GM11168 (cell line): ENCODE data around the gene ADGRA1.

Experiments
- in situ Hi-C: fragments of 300-500 bp; cut with MboI; formaldehyde crosslinking; loops from one replicate; pipeline ENCODE4 v1.12.0; 2022; ENCODE audit warnings: low sequenced_read_pairs; ENCODE audit not compliant: unreplicated experiment

The ADGRA1 gene, protein sequence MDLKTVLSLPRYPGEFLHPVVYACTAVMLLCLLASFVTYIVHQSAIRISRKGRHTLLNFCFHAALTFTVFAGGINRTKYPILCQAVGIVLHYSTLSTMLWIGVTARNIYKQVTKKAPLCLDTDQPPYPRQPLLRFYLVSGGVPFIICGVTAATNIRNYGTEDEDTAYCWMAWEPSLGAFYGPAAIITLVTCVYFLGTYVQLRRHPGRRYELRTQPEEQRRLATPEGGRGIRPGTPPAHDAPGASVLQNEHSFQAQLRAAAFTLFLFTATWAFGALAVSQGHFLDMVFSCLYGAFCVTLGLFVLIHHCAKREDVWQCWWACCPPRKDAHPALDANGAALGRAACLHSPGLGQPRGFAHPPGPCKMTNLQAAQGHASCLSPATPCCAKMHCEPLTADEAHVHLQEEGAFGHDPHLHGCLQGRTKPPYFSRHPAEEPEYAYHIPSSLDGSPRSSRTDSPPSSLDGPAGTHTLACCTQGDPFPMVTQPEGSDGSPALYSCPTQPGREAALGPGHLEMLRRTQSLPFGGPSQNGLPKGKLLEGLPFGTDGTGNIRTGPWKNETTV

DNA sequence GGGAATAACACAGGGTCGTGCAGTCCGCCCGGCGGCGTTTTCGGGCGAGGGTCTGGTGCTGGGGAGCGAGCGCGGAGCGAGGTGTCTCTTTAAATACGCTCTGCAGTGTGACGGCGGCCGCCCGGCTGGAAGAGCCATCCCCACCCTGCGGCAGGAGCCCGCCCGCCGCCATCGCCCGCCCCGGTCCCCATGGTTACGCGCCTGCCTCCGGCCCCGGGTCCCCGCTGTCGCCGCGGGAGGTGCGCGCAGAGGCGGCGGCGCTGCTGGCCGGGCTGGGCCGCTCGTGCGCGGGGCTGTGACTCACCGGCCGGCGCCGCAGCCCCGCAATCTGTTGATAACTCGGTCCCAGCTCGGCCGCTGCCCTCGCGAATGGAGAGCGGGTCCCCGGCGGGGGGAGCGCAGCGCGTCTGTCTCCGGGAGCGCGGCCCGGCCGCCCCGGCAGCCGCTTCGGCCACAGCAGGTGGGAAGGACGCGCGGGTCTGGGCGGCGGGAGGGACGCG is at the start of gene ADGRA1:
TSS of gene ADGRA1 (plus strand) at position 246 of the 500 bp plus-strand sequence. CDS start 986 bp downstream, outside the sequence.
- in situ Hi-C loops: no loop called here

DNA sequence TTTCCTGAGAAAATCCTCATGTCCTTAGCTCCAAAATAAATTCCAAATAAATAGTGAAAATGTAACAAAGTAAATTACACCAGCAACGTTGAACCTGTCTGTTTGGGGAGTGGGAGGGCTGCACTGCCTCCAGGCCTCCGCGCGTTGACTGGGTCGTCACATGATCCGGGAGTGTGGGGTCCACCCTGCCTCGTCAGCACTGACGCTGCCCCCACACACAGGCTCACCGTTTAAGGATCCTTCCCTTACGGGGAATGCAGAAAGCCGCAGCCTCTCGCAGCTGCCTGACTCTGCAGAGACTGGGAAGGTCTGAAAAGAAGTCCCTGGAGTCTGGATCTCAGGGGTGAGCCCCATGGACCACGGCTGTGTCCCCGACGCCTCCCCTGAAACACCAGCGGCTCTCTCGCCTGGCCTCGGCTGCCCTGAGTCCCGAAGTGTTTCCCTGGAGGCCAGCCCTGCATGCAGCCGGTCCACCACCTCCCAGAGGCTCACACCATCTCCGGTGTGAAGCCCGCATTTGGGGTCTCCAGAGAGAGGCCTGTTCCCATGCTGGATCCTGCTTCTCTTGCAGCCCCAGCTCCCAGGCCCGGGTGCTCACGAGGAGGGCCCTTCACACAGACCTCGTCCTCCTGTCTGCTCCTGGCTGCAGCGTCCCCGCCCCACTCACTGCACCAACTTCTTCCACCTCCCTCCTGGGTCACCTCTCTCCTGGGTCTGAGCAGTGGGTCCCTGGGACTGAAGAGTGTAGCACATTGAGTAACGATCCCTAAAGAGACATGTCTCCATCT is 49.5 kb upstream of the ADGRA1 start:
- in situ Hi-C loops: no loop called here

DNA sequence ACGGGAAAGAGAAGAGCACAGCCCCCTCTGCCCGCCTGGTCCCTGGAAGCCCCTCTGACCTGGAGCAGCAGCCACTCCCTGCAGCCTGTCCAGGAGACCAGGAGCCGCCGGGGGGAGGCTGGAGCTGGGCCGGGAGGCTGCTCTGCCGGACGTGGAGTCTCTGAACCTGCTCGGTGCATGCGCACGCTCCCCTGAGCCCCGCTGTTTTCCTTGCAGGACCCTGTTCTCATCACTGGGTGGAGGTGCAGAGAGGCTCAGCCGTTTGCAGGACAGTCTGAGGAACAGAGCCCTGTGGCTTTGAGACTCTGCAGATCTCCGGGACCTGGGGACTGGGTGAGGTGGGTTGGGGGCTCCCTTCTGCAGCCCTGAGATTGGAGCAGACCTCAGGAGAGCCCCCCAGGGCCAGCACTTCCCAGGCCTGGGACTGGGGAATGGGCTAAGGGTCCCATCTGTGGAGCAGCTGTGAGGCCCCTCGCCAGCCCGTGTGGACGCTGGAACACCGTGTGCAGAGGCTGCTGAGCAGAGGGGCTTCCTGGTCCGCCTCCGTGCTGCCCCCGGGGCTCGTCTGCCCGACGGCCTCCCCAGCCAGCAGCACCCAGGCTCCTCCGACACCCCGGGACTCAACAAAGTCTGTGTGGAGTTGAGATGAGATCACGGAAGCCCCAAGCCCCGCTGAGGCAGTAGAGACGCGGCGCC is 48.5 kb upstream of the ADGRA1 start:
- in situ Hi-C loops: no loop called here

DNA sequence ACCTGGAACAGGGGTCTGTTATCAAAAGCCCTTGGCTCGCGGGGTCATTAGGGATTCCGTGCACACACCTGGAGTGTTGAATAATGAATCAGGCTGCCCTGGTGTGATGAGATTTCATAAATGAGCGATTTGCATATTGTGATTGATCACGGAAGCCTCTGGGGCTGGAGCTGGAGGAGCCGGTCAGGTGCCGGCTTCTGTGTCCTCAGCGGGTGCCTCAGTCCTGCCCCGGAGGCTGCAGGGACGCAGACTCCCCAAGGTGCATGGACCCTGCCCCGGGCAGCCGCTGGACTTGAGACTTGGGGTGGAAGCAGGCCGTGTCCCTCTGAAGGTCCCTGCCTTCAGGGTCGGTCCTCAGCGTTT is 47.9 kb upstream of the ADGRA1 start:
- in situ Hi-C loops: no loop called here

DNA sequence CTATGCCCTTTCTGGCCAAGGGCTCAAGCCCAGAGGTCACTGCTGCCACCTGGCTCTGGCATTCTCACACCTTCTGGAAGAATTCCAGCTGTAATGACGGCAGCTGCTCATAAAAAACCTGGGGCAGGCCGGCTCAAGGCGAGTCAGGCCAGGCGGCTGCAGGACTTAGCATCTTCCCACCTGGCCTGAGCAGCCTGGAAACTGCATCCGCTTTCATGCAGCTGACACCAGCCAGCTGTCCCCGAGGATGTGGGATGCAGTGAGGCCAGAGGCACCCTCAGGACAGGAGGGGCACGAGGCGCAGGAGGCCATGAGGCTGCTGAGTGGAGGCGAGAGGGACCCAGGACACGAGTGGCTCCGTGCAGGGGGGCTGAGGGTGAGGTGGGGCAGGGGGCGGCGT is 47.5 kb upstream of the ADGRA1 start:
- in situ Hi-C loops: no loop called here

DNA sequence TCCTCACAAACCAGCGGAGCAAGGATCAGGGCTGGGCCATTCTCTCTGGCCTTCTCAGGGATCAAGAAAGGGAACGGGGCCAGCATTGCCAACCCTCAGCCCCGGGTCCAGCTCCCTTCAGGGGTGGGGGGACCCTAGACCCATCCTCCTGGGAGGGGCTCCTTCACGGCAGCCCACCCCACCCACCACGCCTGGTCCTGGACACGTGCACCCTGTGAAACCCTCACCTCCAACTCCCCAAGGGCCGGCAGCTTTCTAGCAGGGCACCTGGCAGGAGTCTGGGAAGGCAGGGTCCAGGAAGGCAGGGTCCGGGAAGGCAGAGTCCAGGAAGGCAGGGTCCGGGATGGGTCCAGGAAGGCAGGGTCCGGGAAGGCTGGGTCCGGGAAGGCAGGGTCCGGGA is 46.6 kb upstream of the ADGRA1 start:
- in situ Hi-C loops: no loop called here

DNA sequence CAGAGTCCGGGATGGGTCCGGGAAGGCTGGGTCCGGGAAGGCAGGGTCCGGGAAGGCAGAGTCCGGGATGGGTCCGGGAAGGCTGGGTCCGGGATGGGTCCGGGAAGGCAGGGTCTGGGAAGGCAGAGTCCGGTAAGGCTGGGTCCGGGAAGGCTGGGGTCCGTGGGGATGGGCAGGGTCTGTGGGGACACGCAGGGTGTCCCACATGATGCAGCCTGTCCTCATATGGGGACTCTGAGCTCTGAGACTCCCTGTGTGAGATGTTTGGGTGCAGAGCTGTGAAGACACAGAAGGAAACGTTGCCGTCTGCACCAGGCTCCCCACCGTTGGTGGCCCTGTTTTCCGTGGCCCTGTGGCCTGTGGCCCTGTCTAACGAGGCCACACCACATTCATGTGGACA is 45.7 kb upstream of the ADGRA1 start:
- in situ Hi-C loops: no loop called here

DNA sequence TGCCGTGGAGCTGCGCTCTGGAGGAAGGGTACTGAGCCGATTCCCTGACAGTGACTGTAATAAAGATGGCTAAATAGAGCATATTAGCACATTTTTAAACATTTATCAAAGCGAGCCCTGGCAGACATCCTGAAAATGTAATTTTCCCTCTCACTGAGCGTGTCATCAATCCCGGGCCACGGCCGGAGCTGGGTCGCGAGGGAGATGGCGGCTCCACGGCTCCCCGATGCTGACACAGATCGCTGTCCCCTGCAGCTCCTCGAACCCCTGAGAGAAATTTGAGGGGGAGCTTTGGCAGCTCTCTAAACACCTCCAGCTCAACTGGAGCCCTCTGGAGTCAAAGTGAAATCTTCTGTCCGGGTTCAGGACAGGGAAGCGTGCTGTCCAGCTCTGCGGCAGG is 44.9 kb upstream of the ADGRA1 start:
- in situ Hi-C loops: no loop called here

DNA sequence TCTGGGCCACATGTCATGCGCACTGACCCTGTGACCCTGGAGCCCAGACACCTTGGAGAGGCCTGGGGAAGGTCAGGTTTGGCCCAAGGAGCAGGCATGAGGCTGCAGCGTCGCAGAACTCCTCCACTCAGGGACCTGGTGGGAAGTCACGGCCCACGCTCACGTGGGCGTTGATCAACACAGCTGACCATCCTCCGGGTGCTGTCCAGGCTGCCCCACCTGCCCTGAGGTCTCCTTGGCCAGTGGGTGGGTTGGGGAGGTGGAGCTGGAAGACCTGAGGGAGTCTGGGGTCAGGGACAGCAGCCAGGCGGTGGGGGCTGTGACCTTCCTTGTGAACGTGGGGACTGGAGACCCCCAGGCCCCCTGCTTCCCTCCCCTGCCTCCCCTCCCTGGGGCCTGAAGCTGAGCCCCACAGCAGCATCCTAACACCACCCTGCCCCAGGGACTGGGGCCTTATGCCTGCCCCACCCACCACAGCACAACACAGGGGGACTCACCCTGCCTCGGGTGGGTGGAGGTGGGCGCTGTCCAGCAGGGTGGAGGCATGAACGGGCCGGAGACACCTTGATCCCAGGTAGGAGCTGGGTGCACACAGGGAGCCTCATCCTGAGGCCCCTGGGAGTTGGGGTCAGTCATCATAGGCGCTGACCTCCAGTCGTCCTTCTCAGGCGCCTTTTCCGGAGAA is 44.0 kb upstream of the ADGRA1 start:
- in situ Hi-C loops: no loop called here

DNA sequence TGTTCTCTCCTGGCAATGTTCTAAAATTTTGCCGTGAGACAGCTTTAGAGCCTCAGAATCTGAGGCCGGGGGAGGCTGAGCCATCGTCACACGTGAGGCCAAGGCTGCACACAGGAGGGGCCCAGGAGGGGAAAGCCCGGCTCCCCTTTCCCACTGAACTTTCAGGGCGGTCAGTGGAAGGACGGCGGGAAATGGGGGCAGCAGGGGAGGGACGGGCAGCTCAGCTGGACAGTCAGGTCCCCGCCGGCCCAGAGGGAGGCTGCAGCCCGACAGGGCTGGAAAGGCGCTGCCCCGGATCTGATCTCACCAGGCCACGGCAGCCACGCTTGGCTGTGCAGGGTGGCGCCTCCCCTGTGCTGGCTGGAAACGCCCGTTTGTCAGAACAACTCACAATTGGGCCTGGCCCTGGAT is 43.3 kb upstream of the ADGRA1 start:
- in situ Hi-C loops: no loop called here

DNA sequence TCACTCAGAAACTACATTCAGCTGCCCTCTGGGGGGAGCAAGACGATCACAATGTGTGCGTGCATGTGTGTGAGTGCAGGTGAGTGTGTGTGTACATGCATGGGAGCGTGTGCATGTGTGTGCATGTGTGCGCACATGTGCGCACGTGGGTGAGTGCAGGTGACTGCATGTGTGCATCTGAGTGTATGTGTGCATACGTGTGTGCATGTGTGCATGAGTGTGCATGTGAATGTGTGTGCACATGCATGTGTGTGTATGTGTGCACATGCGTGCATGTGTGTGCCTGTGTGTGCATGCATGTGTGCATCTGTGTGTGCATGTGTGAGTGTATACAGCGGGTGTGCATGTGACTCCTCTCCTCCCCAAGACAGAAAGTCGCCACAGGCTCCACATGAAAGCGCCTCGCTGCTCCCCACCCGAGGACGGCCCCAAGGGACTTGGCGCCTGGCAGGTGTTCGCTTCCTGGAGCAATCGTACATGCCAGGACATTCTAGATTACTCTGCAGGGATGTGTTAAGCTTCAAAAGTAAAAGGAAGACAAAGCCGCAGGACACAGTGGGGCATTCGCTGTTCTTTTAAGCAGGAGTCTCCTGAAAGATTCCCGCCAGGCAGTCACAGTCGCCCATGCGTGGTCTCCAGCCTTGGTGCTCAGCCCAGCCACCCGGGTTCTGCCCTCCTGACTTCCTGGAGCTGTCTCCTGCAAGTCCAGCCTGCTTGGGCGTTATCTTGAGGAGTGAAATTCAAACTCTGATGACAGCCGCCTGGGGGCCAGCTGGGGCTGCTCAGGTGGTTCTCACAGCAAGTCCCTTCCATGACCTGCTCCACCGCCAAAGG is 42.0 kb upstream of the ADGRA1 start:
- in situ Hi-C loops: no loop called here

DNA sequence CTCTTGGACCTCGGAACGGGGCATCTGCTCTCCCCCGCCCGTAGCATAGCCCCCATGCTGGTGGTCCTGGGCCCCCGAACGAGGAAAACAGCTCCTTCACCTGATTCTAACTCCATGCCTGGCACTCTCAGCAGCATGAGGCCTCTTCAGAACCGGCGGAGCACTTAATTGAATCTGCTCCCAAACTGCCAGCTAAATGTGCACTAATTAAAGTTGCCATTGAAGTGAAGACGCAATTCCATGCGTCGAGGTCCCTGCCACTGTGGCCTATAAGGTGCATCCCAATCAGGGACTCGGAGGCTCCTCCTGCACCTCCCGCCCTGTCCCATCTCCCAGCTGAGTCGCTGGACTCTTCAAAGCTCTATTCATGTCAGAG is 41.3 kb upstream of the ADGRA1 start:
- in situ Hi-C loops: no loop called here

DNA sequence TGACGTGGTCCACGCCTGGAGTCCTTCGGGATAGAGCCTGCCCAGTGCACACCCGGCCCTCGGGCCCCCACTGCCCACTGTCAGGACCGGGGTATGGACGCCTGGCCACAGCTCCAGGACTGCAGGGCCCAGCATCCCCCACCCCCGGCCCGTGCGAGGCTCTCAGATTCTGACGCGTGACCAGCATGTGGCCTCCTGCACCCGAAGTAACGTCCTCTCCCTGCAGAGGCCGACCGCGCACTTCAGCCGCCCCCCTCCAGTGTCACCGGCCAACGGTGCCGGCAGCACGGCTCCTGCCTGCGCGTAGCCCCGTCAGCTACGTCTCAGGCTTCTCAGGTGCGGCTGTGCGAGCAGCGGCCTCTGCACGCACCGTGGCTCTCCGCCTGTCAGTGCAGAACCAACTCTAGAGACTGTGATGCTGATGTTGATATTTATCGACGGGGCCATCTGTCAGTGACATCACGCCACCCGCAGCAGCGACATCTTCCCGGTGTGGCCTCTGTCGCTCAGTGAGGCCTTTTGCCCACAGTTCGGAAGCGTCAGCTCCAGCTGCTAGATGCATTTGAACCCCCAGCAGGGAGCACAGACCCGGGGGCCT is 40.1 kb upstream of the ADGRA1 start:
- in situ Hi-C loops: no loop called here

DNA sequence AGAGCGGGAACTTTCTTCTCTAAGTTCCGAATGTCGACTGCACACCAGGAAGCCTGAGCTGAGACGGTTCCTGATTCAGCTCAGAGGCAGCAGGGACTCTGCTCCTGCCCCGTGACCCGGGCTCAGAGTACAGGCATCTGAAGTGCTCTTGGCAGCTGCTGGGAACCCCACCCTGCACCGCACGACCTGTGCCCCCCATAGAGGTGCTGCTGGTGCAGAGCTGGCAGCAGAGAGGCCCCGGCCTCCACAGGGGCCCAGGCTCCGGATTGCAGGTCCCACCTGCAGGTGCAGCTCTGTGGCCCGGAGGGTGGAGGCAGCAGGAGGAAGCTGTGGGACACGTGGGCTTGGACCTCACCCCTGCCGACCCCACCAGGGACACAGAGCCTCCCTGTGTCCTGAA is 39.5 kb upstream of the ADGRA1 start:
- in situ Hi-C loops: no loop called here

DNA sequence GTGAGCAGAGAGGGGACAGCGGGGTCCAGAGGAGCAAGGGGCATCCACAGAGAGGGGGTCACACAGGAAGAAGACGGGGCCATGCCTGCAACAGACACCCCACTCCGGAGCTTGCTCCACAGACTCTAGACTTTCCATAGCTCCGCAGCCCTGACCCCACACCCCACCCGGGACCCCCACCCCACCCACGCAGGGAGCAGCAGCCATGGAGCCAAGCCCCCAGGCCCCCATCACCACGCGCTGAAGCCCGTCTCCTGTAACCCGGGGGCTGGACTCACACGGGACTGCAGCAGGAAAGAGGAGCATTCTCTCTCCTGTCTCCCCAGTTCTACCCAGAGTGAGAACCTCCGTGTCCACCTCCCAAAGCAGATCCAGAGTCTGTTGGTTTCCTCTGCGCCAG is 38.8 kb upstream of the ADGRA1 start:
- in situ Hi-C loops: no loop called here

DNA sequence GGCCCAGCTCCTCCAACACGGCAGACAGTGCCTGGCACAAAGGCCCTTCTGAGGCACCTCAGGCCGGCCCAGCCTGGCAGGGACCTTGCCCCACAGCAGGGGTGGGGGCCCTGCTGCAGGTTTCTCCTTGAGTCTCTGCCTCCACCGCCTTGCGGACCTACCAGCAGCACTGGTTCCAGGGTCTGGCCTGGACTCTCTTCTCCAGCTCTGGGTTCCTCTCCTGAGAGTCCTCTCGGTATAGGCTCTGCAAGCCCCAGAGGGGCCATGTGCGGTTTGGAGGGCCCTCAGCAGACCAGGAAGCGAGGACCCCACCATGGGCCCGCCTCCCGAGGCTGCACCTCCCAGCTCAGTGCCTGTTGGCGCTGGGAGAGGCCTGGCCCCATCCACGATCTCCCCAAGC is 38.1 kb upstream of the ADGRA1 start:
- in situ Hi-C loops: no loop called here

DNA sequence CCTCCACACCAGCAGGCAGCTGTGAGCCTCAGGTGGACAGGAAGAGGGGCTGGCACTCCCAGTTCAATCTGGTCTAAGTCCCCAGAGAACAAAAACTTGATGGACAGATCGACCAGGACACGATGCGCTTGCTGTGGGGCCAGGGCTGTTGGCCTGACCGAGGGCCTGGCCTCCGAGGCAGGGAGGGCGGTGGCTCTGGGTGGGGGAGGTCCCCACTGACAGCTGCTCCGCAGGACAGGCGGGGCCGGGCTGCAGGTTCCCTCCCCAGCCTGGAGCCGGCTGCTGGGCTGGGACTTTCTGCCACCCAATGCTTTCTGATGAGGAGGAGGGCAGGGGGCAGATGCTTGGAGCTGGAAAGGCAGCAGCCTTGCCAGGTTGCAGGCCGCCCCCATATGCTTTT is 37.4 kb upstream of the ADGRA1 start:
- in situ Hi-C loops: no loop called here

DNA sequence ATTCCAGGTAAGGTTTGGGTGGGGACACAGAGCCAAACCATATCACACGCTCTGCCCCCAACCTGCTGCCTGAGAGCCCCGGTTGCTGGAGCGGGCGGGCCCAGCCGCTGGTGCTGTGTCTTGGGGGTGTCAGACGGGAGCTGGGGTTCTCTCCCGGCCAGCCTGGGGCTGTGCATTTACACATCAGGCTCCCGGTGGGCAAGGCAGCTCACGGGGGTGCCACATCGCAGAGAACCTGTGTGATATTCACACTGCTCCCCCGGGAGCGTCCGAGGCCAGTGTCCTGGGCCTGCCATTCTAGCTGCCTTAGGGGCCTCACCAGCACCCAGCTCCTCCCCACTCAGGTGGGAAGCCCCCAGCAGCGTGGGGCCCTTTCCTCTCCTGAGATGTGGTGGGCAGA is 35.6 kb upstream of the ADGRA1 start:
- in situ Hi-C loops: no loop called here
